ENCODE data around the gene NEURL3.
"Not testable (repeated sequence)": the region's sequence is repeated elsewhere in the genome, so short reads cannot be mapped to it uniquely, and the experiment has no call there.

NEURL3 gene

DNA sequence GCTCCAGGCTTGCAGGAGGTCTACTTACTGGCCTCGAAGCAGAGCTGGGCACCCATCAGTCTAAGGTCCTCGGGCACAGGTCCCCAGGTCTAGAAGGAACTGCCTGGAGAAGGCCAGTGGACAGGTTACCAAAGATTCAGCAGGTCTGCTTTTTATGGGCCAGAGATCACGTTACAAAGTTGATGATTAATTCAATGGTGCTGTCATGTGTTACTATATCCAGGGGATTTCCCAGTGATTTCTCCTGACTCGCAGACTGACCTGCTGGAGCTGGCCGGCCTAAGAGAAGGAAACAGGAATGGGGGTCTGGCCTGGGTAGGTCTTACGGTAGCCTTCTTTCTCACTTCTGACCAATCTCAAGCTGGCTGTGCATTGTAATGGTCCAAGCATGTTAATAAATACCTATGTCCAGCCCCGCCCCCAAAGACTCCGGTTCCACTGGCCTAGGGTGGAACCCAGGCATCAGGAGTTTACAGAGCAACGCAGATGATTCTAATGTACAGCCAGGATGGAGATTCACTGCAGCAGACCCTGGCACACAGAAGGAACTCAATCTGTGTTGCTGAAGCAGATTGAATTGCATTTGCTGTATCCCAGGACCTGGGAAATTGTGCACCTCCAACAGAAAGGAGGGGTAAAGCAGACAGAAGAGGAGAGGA lies at the start of gene NEURL3:
NEURL3 (minus strand) TSS at position 127 of the 659 bp plus-strand sequence; CDS start at position 56, 71 bp downstream.
- DNase-seq (ENCODE audit: low read depth), result peak; percentile 91

- DNase-seq (ENCODE audit: low read depth), result no peak
Observed at GRCh38 chr2:96554293-96555145, 49.4 kb upstream of the NEURL3 start.

DNA sequence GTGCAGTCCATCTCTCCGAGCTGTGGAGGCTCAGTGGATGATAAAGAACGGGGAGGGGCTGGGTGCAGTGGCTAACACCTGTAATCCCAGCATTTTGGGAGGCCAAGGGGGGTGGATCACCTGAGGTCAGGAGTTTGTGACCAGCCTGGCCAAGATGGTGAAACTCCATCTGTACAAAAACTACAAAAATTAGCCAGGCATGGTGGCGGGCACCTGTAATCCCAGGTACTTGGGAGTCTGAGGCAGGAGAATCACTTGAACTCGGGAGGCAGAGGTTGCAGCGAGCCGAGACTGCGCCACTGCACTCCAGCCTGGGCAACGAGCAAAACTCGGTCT lies 48.8 kb upstream of the NEURL3 start:
- not testable (repeated sequence) for DNase-seq (ENCODE audit: low read depth)

- DNase-seq (ENCODE audit: low read depth), result no peak
Observed at GRCh38 chr2:96553176-96553956, 48.2 kb upstream of the NEURL3 start.

DNA sequence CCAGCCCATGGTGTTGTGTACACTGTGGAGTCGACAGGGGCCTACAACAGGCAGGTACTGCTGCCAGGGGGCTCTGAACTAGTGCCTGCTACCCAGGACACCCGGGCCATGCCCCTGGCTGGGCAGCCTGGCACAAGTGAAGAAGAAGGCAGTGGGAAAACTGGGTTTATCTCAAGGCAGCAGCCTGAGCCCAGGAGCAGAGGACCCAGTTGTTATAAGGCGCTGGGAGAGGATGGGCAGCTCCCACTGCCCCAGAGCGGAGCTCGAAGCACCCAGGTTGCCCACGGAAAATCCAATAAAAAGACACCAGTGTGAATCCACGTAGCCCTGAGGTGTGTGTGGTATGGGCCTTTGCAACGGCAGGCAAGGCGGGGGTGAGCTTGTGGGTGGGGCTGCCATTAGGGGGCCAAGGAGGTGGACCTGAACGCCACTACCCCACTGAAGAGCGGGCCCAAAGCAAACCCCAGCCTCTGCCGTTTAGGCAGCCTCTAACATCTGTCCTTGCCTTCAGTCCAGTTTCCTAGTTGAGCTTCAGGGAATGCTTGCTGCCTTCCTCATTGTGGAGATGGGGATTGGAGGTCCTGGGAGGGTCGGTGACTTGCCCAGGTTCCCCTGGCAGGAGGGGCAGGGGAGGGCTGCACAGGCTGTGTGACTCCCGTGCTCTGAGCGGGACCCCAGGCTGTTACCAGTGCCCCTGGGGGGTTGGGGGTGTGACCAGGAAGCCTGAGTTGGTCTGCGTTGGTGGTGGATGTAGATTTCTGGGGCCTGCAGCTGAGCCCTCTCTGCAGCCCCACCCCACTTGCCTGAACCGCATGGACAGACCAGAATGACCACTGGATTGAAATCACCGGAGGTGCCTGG lies 47.4 kb upstream of the NEURL3 start:
- DNase-seq (ENCODE audit: low read depth), result no peak

GRCh38 chr2:96551605-96552314 lies 46.6 kb upstream of the NEURL3 start:
- DNase-seq (ENCODE audit: low read depth), result no peak

DNA sequence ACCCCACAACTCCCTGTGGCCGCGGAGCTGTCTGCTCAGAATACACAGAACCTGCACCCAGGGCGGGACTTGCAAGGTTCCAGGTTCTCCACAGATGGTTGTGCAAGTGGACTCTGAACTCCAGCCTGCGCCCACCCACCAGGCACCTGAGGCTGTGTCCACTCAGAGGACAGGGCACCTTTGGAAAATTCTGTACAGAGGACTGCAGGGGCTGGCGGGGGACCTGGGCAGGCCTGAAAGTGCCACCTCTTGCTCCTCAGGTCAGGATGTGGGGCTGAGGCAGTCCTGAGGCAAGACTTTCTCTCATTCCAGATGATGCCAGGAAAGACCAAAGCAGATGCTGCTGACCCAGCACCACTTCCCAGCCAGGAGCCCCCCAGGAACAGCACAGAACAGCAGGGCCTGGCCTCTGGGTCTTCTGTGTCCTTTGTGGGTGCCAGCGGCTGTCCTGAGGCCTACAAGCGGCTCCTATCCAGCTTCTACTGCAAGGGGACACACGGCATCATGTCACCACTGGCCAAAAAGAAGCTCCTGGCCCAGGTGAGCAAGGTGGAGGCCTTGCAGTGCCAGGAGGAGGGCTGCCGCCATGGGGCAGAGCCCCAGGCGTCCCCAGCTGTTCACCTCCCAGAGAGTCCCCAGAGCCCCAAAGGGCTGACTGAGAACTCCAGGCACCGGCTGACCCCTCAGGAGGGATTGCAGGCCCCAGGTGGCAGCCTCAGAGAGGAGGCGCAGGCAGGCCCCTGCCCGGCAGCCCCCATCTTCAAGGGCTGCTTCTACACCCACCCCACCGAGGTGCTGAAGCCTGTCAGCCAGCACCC lies 45.8 kb upstream of the NEURL3 start:
- no peak for DNase-seq (ENCODE audit: low read depth)

DNA sequence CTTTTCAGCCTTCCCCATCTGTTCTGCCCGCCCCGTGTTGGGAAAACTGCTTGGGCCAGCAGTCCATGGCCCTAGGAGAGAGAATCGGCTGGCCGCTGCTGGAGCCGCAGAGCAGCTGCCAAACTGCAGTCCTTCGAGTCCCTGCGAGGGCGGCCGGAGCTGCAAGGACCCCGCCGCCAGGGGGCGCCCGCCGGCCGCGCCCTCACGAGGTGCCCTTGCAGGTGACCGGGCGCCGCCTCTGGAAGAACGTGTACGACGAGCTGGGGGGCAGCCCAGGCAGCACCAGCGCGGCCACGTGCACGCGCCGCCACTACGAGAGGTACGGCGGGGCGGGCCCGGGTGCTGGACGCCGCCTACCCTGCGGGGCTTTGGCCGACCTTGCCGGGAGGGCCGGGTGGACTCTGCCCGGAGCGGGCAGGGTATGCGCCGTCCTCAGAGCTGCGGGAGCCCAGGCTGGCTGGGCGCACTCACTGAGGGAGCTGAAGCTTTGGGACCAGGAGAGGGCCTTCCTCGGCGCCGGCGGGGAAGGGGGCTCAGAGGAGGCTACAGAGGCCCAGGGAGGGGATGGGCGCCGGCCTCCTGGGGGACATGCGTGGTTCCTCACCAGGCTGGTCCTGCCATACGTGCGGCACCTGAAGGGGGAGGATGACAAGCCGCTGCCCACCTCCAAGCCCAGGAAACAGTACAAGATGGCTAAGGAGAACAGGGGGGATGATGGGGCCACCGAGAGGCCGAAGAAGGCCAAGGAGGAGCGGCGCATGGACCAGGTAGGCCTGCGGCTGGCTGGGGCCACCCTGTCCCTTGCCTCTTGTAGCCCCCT lies 45.0 kb upstream of the NEURL3 start:
- DNase-seq (ENCODE audit: low read depth), result no peak

GRCh38 chr2:96549466-96549785 lies 44.3 kb upstream of the NEURL3 start:
- no peak for DNase-seq (ENCODE audit: low read depth)

- DNase-seq (ENCODE audit: low read depth), result no peak
Observed at GRCh38 chr2:96548558-96549465, 43.7 kb upstream of the NEURL3 start.

GRCh38 chr2:96547731-96548171 lies 42.6 kb upstream of the NEURL3 start:
- DNase-seq (ENCODE audit: low read depth), result no peak

GRCh38 chr2:96547203-96547641 lies 42.1 kb upstream of the NEURL3 start:
- no peak for DNase-seq (ENCODE audit: low read depth)

- DNase-seq (ENCODE audit: low read depth), result no peak
Observed at GRCh38 chr2:96546797-96547196, 41.6 kb upstream of the NEURL3 start.

DNA sequence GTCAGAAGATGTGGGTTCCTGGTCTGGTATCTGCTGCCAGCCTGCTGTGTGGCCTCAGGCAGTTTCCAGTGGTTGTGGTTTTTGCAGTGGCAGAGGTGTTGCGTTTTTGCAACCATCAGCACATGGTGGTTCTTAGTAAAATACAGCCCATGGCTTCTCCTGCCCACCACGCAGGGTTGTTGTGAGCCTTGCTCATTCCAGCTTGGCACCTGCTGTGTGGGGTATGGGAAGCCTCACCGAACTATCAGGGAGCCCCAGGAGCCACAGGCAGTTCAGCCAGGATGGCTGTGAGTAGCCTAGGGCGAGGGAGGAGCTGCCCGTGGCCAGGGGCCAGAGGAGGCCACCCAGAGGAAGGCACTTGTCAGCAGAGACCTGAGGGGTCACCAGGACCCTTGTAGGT lies 41.2 kb upstream of the NEURL3 start:
- no peak for DNase-seq (ENCODE audit: low read depth)

DNA sequence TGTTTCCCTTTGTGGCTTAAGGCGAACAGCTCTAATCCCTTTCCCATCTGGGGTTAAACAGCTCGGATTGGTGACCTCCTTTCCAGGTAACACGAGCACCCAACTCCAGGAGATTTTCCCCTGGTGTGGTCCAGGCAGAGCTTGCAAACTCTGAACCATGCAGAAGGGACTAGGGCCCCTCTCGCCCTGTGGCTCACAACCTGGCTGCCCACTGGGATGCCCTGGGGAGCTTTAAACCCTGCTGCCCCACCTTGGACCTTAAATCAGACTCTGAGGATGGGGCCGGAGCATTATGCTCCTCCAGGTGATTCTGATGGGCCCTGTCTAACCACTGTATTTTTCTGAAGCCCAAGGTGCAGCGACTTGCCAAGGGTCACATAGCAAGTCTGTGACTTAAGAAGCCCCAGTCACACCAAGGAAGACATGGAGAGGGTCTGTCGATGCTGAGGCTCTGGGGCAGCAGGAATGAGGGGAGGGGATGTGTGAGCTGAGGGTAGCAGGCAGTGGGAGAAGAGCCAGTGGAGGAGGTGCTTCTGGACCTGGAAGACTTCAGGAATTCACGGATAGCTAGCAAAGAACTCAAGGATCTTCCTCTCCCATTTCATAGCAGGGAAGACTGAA lies 37.3 kb upstream of the NEURL3 start:
- no peak for DNase-seq (ENCODE audit: low read depth)

- peak; percentile 98 for DNase-seq (ENCODE audit: low read depth)
Observed at GRCh38 chr2:96541398-96542152, 36.4 kb upstream of the NEURL3 start.

DNA sequence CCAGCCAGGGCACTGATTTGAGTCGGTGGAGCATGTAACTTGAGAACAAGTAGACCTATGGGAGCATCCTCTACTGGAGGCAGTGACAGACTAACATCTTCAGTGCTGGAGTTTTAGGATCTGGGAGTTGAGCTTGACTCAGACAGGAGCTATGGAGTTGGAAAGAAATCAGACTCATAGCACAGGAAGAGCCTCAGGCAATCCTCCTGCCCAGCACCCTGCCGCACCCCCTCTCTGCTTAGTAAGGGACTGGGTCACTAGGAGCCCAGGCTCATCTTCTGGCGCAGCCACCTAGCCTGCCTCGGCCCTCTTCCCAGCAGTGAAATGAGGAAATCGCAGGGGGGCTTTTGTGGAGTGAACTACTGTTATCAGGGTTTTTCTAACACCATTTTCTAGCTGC lies 35.0 kb upstream of the NEURL3 start:
- DNase-seq (ENCODE audit: low read depth), result peak; percentile 82
